NCI-H1105 (cell line): ENCODE results near the gene DTX1.

Experiments
- DNase-seq: peaks from one replicate; lab custom pipeline; 2025; lab: John Stamatoyannopoulos, UW

The DTX1 gene

GRCh38 chr12:113095405-113095804, 38.9 kb downstream of the DTX1 start:
- no peak for DNase-seq

GRCh38 chr12:113096675-113097461, 40.3 kb downstream of the DTX1 start:
- no peak for DNase-seq

- no peak for DNase-seq
Measured at GRCh38 chr12:113097716-113098440, 41.3 kb downstream of the DTX1 start.

GRCh38 chr12:113098441-113099028, 42.0 kb downstream of the DTX1 start:
- DNase-seq = peak; percentile 83

GRCh38 chr12:113099364-113099763, 42.8 kb downstream of the DTX1 start:
- DNase-seq = no peak

GRCh38 chr12:113099764-113100163, 43.2 kb downstream of the DTX1 start:
- DNase-seq = no peak

GRCh38 chr12:113101751-113102150, 45.2 kb downstream of the DTX1 start:
- no peak for DNase-seq

GRCh38 chr12:113102811-113103210, 46.3 kb downstream of the DTX1 start:
- no peak for DNase-seq

- no peak for DNase-seq
Measured at GRCh38 chr12:113103756-113104450, 47.4 kb downstream of the DTX1 start.

- DNase-seq = no peak
Measured at GRCh38 chr12:113104953-113105510, 48.5 kb downstream of the DTX1 start.

- no peak for DNase-seq
Measured at GRCh38 chr12:113105606-113106271, 49.2 kb downstream of the DTX1 start.

GRCh38 chr12:113106361-113106760, 49.8 kb downstream of the DTX1 start:
- no peak for DNase-seq

- DNase-seq = no peak
Measured at GRCh38 chr12:113108308-113108707, 51.8 kb downstream of the DTX1 start.

GRCh38 chr12:113109360-113109759, 52.8 kb downstream of the DTX1 start:
- DNase-seq = no peak

- no peak for DNase-seq
Measured at GRCh38 chr12:113109872-113110599, 53.5 kb downstream of the DTX1 start.

- no peak for DNase-seq
Measured at GRCh38 chr12:113111247-113111646, 54.7 kb downstream of the DTX1 start.

GRCh38 chr12:113112043-113112899, 55.7 kb downstream of the DTX1 start:
- DNase-seq = no peak

GRCh38 chr12:113113397-113113796, 56.9 kb downstream of the DTX1 start:
- no peak for DNase-seq

GRCh38 chr12:113114447-113115178, 58.1 kb downstream of the DTX1 start:
- DNase-seq = no peak
